K562 (cell line): ENCODE measurements around the gene ROPN1B. TPM values are rescaled to one million over a fixed set of nuclear protein-coding genes. Genes with fewer than 3 reads are reported as not detected.
A peak's percentile ranks its signal among the peaks of the same experiment; 100 is the strongest.
"Not testable (repeated sequence)": the region's sequence is repeated elsewhere in the genome, so short reads cannot be mapped to it uniquely, and the experiment has no call there.

Source experiments
- ATAC-seq: fragments of 200-7000 bp; cut with Tn5 transposase; 3 replicates; pipeline ENCODE4 v1.9.1; 2020; ENCODE audit warnings: moderate library complexity
- BruUV-seq: library from RNA; stranded (reverse); fragments of 400-500 nt; replicated peaks from 2 replicates; lab custom pipeline; 2021; lab: Mats Ljungman, UMichigan
- CTCF ChIA-PET: fragments of 300-600 bp; formaldehyde crosslinking; extraction: SDS; loops from one replicate; lab custom pipeline; 2021; ENCODE audit warnings: low intra/inter-chr PET ratio; lab: Yijun Ruan, JAX
- POLR2A ChIA-PET: fragments of 300-600, 350-650 bp; sonication (Branson Sonifier 250); formaldehyde crosslinking; extraction: SDS; loops from one replicate; lab custom pipeline; 2021; ENCODE audit warnings: antibody characterized with exemption, inconsistent platforms; lab: Yijun Ruan, JAX
- DNase-seq, 4 experiments: peaks; one replicate each; pipeline versions ENCODE4 v3.0.0 to v3.0.0-alpha.2; 2011 to 2018; ENCODE audit warnings: low spot score in 3 of 4, mixed read lengths in 3 of 4; ENCODE audit errors: extremely low read depth in 1 of 4
- FAIRE-seq: peaks from 2 replicates; lab custom pipeline; 2011; peaks lifted over from hg19 to GRCh38; lab: Jason Lieb, UNC
- H2AFZ ChIP-seq: 2 replicates; pipeline ENCODE4 v1.6.0; 2011; ENCODE audit warnings: low read depth, low read length, control low read depth, inconsistent platforms
- H3K27ac ChIP-seq: fragments of 200-600 bp; 3 replicates; pipeline ENCODE4 v1.8.0; 2011; ENCODE audit warnings: low read depth, mild to moderate bottlenecking, control low read depth, inconsistent platforms, low read length, moderate library complexity, mixed read lengths; ENCODE audit errors: extremely low read depth
- H3K27me3 ChIP-seq, 2 experiments: fragments of 300-600 bp in 1 of 2; 2 replicates in 1 of 2; 3 replicates in 1 of 2; pipeline versions ENCODE4 v1.6.0 to v1.8.0; 2011; ENCODE audit warnings: inconsistent platforms in 2 of 2, low read length in 2 of 2, mild to moderate bottlenecking in 1 of 2, mixed read lengths in 1 of 2, moderate library complexity in 1 of 2; ENCODE audit not compliant: control insufficient read depth in 2 of 2, insufficient read depth in 2 of 2
- H3K36me3 ChIP-seq: fragments of 300-600 bp; 3 replicates; pipeline ENCODE4 v1.8.0; 2011; ENCODE audit warnings: mild to moderate bottlenecking, low read length, inconsistent platforms; ENCODE audit not compliant: control insufficient read depth, insufficient read depth
- H3K4me1 ChIP-seq, 2 experiments: fragments of 200-600 bp in 1 of 2; replicated peaks in 1 of 2; 2 replicates in 1 of 2; 3 replicates in 1 of 2; pipeline versions ENCODE4 v1.5.1 to v1.8.0; 2011; ENCODE audit warnings: inconsistent platforms in 2 of 2, low read length in 2 of 2, mild to moderate bottlenecking in 1 of 2, mixed read lengths in 1 of 2, moderate library complexity in 1 of 2; ENCODE audit not compliant: control insufficient read depth in 2 of 2, insufficient read depth in 2 of 2
- H3K4me2 ChIP-seq: 2 replicates; pipeline ENCODE4 v1.6.1; 2011; ENCODE audit warnings: low read length, control low read depth, inconsistent platforms, mixed read lengths; ENCODE audit not compliant: insufficient read depth
- H3K4me3 ChIP-seq: fragments of 200-600 bp; sonication (generic), shearing (Covaris generic); 2 replicates; pipeline ENCODE4 v1.5.1; 2016; ENCODE audit warnings: control low read depth, inconsistent platforms
- H3K79me2 ChIP-seq: fragments of 200-600 bp; 3 replicates; pipeline ENCODE4 v1.8.0; 2011; ENCODE audit warnings: low read length, inconsistent platforms; ENCODE audit not compliant: control insufficient read depth, insufficient read depth
- H3K9ac ChIP-seq, 2 experiments: 2 replicates each; pipeline versions ENCODE4 v1.6.0 to v1.6.1; 2011; ENCODE audit warnings: low read depth in 2 of 2, low read length in 2 of 2, control low read depth in 1 of 2, inconsistent platforms in 1 of 2, mild to moderate bottlenecking in 1 of 2, mixed read lengths in 1 of 2; ENCODE audit not compliant: insufficient read depth in 1 of 2
- H3K9me1 ChIP-seq: one replicate; pipeline ENCODE4 v1.6.0; 2011; ENCODE audit warnings: inconsistent platforms, mild to moderate bottlenecking, low read length, moderate library complexity; ENCODE audit not compliant: control insufficient read depth, insufficient read depth
- H3K9me3 ChIP-seq: replicated peaks from 2 replicates; pipeline ENCODE4 v1.5.1; 2011; ENCODE audit warnings: low read depth, low read length, inconsistent platforms; ENCODE audit not compliant: control insufficient read depth, insufficient read depth
- H4K20me1 ChIP-seq: replicated peaks from 2 replicates; pipeline ENCODE4 v1.6.1; 2011; ENCODE audit warnings: low read length, inconsistent platforms, mixed read lengths; ENCODE audit not compliant: control insufficient read depth, insufficient read depth
- FOXA1 ChIP-seq: fragments of 450-650 bp; IDR thresholded peaks from 2 replicates; pipeline ENCODE4 v1.6.1; 2016; ENCODE audit warnings: mild to moderate bottlenecking, borderline replicate concordance
- GABPA ChIP-seq: fragments of 200-800 bp; sonication (Bioruptor generic); conservative IDR thresholded peaks from 2 replicates; pipeline ENCODE4 v1.6.1; 2016; ENCODE audit warnings: low read depth, missing genetic modification characterization, missing compliant biosample characterization
- HCFC1 ChIP-seq: IDR thresholded peaks from 2 replicates; pipeline ENCODE4 v1.6.1; 2012; ENCODE audit warnings: low read depth, low read length, improper control_type of control experiment
- ILF3 ChIP-seq: fragments of 450-650 bp; IDR thresholded peaks from 2 replicates; pipeline ENCODE4 v1.6.1; 2018; ENCODE audit warnings: antibody characterized with exemption, mild to moderate bottlenecking, moderate library complexity, borderline replicate concordance
- LARP7 ChIP-seq: fragments of 450-650 bp; IDR thresholded peaks from 2 replicates; pipeline ENCODE4 v1.6.1; 2016
- NCOA4 ChIP-seq: fragments of 450-650 bp; IDR thresholded peaks from 2 replicates; pipeline ENCODE4 v1.6.1; 2018; ENCODE audit warnings: mild to moderate bottlenecking; ENCODE audit not compliant: partially characterized antibody
- PHF8 ChIP-seq: fragments of 200-600 bp; sonication (generic); IDR thresholded peaks from 2 replicates; pipeline ENCODE4 v1.6.1; 2012; ENCODE audit warnings: mixed run types, mild to moderate bottlenecking, inconsistent platforms, low read length, moderate library complexity, borderline replicate concordance
- ZC3H4 ChIP-seq: sonication (generic); formaldehyde crosslinking; IDR thresholded peaks from 2 replicates; pipeline ENCODE4 v1.9.0; 2021; ENCODE audit warnings: missing genetic modification reagents, borderline replicate concordance
- ZNF408 ChIP-seq: fragments of 250-450 bp; sonication (Bioruptor Pico); IDR thresholded peaks from 2 replicates; pipeline ENCODE4 v1.4.0; 2020; ENCODE audit warnings: low read depth, mild to moderate bottlenecking, moderate library complexity
- ZNF699 ChIP-seq: fragments of 250-450 bp; sonication (Bioruptor Pico); IDR thresholded peaks from 2 replicates; pipeline ENCODE4 v1.8.0; 2021; ENCODE audit warnings: mild to moderate bottlenecking, moderate library complexity; ENCODE audit not compliant: insufficient replicate concordance
- WGBS: fragments of 100-300 bp; shearing (Covaris generic); methylation state at CpG from one replicate; pipeline ENCODE4 v1.1.6; 2016; ENCODE audit warnings: low coverage, mixed read lengths; ENCODE audit not compliant: insufficient coverage; ENCODE audit errors: missing lambda C conversion rate; 5-methylcytosine and 5-hydroxymethylcytosine counted together
- in situ Hi-C: fragments of 300-500 bp; cut with MboI; formaldehyde crosslinking; loops from 4 replicates; pipeline ENCODE4 v1.15.0; 2018; ENCODE audit warnings: inconsistent platforms, mixed read lengths
- intact Hi-C: fragments of 100-400 bp; cut with micrococcal nuclease; formaldehyde crosslinking; loops from 2 replicates; pipeline ENCODE4 v1.14.2; 2022
- polyA plus RNA-seq, 8 experiments: library from polyadenylated mRNA; depleted of rRNA in 4 of 8; stranded (reverse) in 5 of 8; unstranded in 3 of 8; fragments of >200 nt; fragmentation: Nextera tagmentation in 2 of 8; fragmentation: Illumina TruSeq in 1 of 8; extraction: Ambion mirVana in 2 of 8; extraction: Trizol in 1 of 8; gene quantifications; 2 replicates each; pipeline versions ENCODE4 v1.2.1 to v1.2.3, GENCODE V29; 2011 to 2014; ENCODE audit warnings: inconsistent platforms in 1 of 8, missing spikeins in 1 of 8
- total RNA-seq, 7 experiments: library from RNA; depleted of rRNA in 6 of 7; stranded (reverse); fragments of >200 nt in 6 of 7; fragmentation: Illumina TruSeq in 2 of 7; extraction: Trizol in 2 of 7; gene quantifications; 2 replicates each; pipeline versions ENCODE4 v1.2.1 to v1.2.3, GENCODE V29; 2011 to 2021; ENCODE audit warnings: low replicate concordance in 1 of 7
- TF ChIP-seq, protein P1 (sequence below): fragments of 250-450 bp; sonication (Bioruptor Pico); IDR thresholded peaks from 2 replicates; pipeline ENCODE4 v1.8.0; 2022; ENCODE audit warnings: moderate library complexity, mild to moderate bottlenecking, inconsistent platforms
- TF ChIP-seq, protein P2 (sequence below), 2 experiments: IDR thresholded peaks; 2 replicates each; pipeline ENCODE4 v1.6.1; 2011; ENCODE audit warnings: borderline replicate concordance in 1 of 2, control low read depth in 1 of 2, low read depth in 1 of 2, low read length in 1 of 2, mild to moderate bottlenecking in 1 of 2, mixed read lengths in 1 of 2, moderate library complexity in 1 of 2; ENCODE audit not compliant: insufficient read depth in 1 of 2, insufficient read length in 1 of 2, poor library complexity in 1 of 2, severe bottlenecking in 1 of 2; ENCODE audit errors: extremely low read depth in 1 of 2

The ROPN1B gene
- total and polyA plus RNA-seq, 9 of the 15 experiments (the other 6 are each of a cell fraction or from before 2014, with no cell fraction given), result not detected

DNA sequence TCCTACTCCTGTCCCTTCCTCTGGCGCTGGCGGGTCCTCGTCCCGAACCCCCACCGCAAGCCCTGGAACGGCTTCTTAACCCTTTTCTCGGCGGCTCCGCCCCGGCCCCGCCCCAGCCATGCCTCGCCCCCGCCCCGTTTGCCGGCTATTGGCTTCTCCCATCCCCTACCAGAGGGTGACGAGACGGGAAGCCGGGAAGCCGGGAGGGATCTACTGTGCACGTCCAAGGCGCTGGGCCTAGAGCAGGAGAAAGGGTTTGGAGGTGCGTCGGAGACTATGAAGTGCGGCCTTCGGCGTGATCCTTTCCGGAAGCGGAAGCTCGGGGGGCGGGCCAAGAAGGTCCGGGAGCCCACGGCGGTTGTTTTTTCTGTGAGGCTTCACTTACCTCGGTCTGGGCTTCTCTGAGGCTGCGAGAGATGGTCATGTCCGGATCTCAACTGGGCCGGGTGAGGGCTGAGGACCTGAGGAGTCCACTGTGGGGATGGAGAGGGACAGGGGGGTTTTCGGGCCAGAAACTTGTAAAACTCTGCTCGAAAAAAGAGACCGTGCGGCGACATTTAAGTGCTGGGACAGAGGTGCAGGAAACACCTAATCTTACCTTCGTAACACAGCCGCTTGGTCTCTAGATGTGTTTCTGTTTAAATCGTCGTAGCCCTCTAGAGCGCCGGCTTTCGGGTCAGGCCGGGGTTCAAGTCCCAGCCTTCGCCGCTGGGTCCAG is 21.4 kb downstream of the ROPN1B start (continued):
- TF ChIP-seq, protein P1, sequence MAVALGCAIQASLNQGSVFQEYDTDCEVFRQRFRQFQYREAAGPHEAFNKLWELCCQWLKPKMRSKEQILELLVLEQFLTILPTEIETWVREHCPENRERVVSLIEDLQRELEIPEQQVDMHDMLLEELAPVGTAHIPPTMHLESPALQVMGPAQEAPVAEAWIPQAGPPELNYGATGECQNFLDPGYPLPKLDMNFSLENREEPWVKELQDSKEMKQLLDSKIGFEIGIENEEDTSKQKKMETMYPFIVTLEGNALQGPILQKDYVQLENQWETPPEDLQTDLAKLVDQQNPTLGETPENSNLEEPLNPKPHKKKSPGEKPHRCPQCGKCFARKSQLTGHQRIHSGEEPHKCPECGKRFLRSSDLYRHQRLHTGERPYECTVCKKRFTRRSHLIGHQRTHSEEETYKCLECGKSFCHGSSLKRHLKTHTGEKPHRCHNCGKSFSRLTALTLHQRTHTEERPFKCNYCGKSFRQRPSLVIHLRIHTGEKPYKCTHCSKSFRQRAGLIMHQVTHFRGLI (CRISPR knock-in tag), result no peak
- TF ChIP-seq FOXA1 (no peak), ZNF408 (CRISPR knock-in tag) (no peak), ZNF699 (CRISPR knock-in tag) (no peak), LARP7 (no peak), ILF3 (no peak), HCFC1 (peak; percentile 25; the same call in 1 of the 2 replicates), NCOA4 (no peak), ZC3H4 (CRISPR knock-in tag) (no peak), PHF8 (peak; percentile 59; the same call in 1 of the 2 replicates), GABPA (tag) (peak; percentile 91)
- TF ChIP-seq, protein P2, sequence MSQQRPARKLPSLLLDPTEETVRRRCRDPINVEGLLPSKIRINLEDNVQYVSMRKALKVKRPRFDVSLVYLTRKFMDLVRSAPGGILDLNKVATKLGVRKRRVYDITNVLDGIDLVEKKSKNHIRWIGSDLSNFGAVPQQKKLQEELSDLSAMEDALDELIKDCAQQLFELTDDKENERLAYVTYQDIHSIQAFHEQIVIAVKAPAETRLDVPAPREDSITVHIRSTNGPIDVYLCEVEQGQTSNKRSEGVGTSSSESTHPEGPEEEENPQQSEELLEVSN (IDR thresholded peaks at IDR 0.05; ENCODE audit: borderline replicate concordance in 1 of 2, extremely low read depth in 1 of 2, insufficient read depth in 1 of 2, insufficient read length in 1 of 2, low read depth in 1 of 2, low read length in 1 of 2, poor library complexity in 1 of 2, severe bottlenecking in 1 of 2), result peak in 1 of 2 experiments; percentile 7

DNA sequence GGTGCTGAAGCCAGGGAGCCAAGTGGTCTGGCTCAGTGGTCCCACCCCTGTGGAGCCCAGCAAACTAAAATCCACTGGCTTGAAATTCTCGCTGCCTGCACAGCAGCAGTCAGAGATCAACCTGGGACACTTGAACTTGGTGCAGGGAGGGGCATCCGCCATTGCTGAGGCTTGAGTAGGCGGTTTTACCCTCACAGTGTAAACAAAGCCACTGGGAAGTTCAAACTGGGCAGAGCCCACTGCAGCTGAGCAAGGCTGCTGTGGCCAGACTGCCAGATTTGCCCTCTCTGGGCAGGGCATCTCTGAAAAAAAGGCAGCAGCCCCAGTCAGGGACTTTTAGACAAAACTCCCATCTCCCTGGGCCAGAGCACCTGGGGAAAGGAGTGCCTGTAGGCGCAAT is 27.8 kb downstream of the ROPN1B start:
- H3K4me2 ChIP-seq, in situ Hi-C loops, H3K27ac ChIP-seq, H3K4me3 ChIP-seq, intact Hi-C loops, ATAC-seq, H3K9me1 ChIP-seq, CTCF ChIA-PET, H3K9ac ChIP-seq, FAIRE-seq, DNase-seq, BruUV-seq, H3K4me1 ChIP-seq, H3K36me3 ChIP-seq, POLR2A ChIA-PET, H3K9me3 ChIP-seq, H3K79me2 ChIP-seq, H3K27me3 ChIP-seq, H4K20me1 ChIP-seq, H2AFZ ChIP-seq: not testable (repeated sequence)
- WGBS, result 0% methylated on average over 3 of the region's 4 CpGs
